ENCODE measurements around the gene MYPOP. TPM values are rescaled to one million over a fixed set of nuclear protein-coding genes. Genes with fewer than 3 reads are reported as not detected.

The MYPOP gene
- total RNA-seq, 1 experiment from 2014 or later, result 11.1 TPM

GRCh38 chr19:45863335-45863839, 39.0 kb downstream of the MYPOP start:
- BruUV-seq (replicated peaks), result no TSS peak
- TF ChIP-seq POLR2AphosphoS5 (IDR thresholded peaks at IDR 0.05; ENCODE audit: low read depth, low read length) (no peak), CTCF (IDR thresholded peaks at IDR 0.05) (no peak)
- H3K27ac ChIP-seq (ENCODE audit: low read length), result no peak overlapping the region
- in situ Hi-C loops (cut with HindIII; ENCODE audit: low pct_unique_long_range_greater_than_20kb, low sequenced_read_pairs), result no loop called here
- ChIA-PET CTCF (interaction anchor here (0.6 to 0.9 kb wide), 3 partner anchors 19 to 139 kb away, joined by 3 to 5 read pairs (median 3); no protein-coding TSS in a partner anchor), POLR2A (no interaction called here)
- ATAC-seq (no peak), DNase-seq (ENCODE audit: low read depth, low spot score) (no peak)
- H3K27me3 ChIP-seq (ENCODE audit: control insufficient read depth, insufficient read depth, low read length), result no peaks in the 10 kb centered on the region; the same call in 1 of the 2 replicates
- H3K36me3 ChIP-seq (ENCODE audit: control insufficient read depth, insufficient read depth, low read length), result no peaks in the 10 kb centered on the region; the same call in 1 of the 2 replicates
- peak overlapping the region; percentile 59 to 95 for H3K4me3 ChIP-seq (ENCODE audit: low read depth in 2 of 2, low read length in 2 of 2)
- peaks cover 4% of the 10 kb centered on the region; the same call in 1 of the 2 replicates for H3K4me1 ChIP-seq (ENCODE audit: control insufficient read depth, insufficient read depth, low read length)
- H3K9me3 ChIP-seq (ENCODE audit: control insufficient read depth, insufficient read depth, low read depth, low read length), result no peaks in the 10 kb centered on the region
- intact Hi-C loops (cut with micrococcal nuclease; ENCODE audit: unreplicated experiment), result no loop called here

GRCh38 chr19:45862564-45863334, 39.7 kb downstream of the MYPOP start, which contains the start of gene SYMPK:
Gene SYMPK, minus strand, starts transcription at chr19:45863147. Its CDS starts 8,652 bp downstream, at chr19:45854495.
- no TSS peak for BruUV-seq (replicated peaks)
- H3K27ac ChIP-seq (ENCODE audit: low read length), result peak within 1 kb of the TSS; percentile 91
- in situ Hi-C loops (cut with HindIII; ENCODE audit: low pct_unique_long_range_greater_than_20kb, low sequenced_read_pairs) (no loop called here), intact Hi-C loops (cut with micrococcal nuclease; ENCODE audit: unreplicated experiment) (no loop called here)
- DNase-seq (ENCODE audit: low read depth, low spot score), result peak; percentile 79
- no peaks in the 10 kb centered on the region; the same call in 1 of the 2 replicates for H3K27me3 ChIP-seq (ENCODE audit: control insufficient read depth, insufficient read depth, low read length)
- ChIA-PET CTCF (interaction anchor here (0.6 to 0.9 kb wide), 3 partner anchors 19 to 140 kb away, joined by 3 to 5 read pairs (median 3); no protein-coding TSS in a partner anchor), POLR2A (no interaction called here)
- no peaks in the 10 kb centered on the region for H3K9me3 ChIP-seq (ENCODE audit: control insufficient read depth, insufficient read depth, low read depth, low read length)
- peak within 1 kb of the TSS; percentile 95 for H3K4me3 ChIP-seq (ENCODE audit: low read depth in 2 of 2, low read length in 2 of 2)
- no peaks in the 10 kb centered on the region; the same call in 1 of the 2 replicates for H3K36me3 ChIP-seq (ENCODE audit: control insufficient read depth, insufficient read depth, low read length)
- H3K4me1 ChIP-seq (ENCODE audit: control insufficient read depth, insufficient read depth, low read length), result peaks cover 4% of the 10 kb centered on the region; the same call in 1 of the 2 replicates
- ATAC-seq, result peak; percentile 98
- TF ChIP-seq POLR2AphosphoS5 (IDR thresholded peaks at IDR 0.05; ENCODE audit: low read depth, low read length) (peak; percentile 78), TCF7L2 (IDR thresholded peaks at IDR 0.05; ENCODE audit: low read depth, low read length) (peak; percentile 56; the same call in 1 of the 2 replicates), REST (IDR thresholded peaks at IDR 0.05; ENCODE audit: insufficient read depth in 1 of 2, low read depth in 2 of 2, low read length in 1 of 2) (no peak)

- Histone ChIP-seq H3K4me3 (ENCODE audit: low read depth in 2 of 2, low read length in 2 of 2) (peak overlapping the region; percentile 95), H3K9me3 (ENCODE audit: control insufficient read depth, insufficient read depth, low read depth, low read length) (no peaks in the 10 kb centered on the region), H3K4me1 (ENCODE audit: control insufficient read depth, insufficient read depth, low read length) (peaks cover 4% of the 10 kb centered on the region; the same call in 1 of the 2 replicates), H3K27ac (ENCODE audit: low read length) (peak overlapping the region; percentile 91), H3K27me3 (ENCODE audit: control insufficient read depth, insufficient read depth, low read length) (no peaks in the 10 kb centered on the region; the same call in 1 of the 2 replicates), H3K36me3 (ENCODE audit: control insufficient read depth, insufficient read depth, low read length) (no peaks in the 10 kb centered on the region; the same call in 1 of the 2 replicates)
- ATAC-seq, result no peak
- BruUV-seq (replicated peaks), result no TSS peak
- CTCF ChIA-PET, result no interaction called here
- in situ Hi-C loops (cut with HindIII; ENCODE audit: low pct_unique_long_range_greater_than_20kb, low sequenced_read_pairs), result no loop called here
- POLR2A ChIA-PET, result no interaction called here
- no peak for DNase-seq (ENCODE audit: low read depth, low spot score)
- intact Hi-C loops (cut with micrococcal nuclease; ENCODE audit: unreplicated experiment), result no loop called here
- no peak for TF ChIP-seq CTCF (IDR thresholded peaks at IDR 0.05)
- no peak for TF ChIP-seq TCF7L2 (IDR thresholded peaks at IDR 0.05; ENCODE audit: low read depth, low read length)
- no peak for TF ChIP-seq POLR2AphosphoS5 (IDR thresholded peaks at IDR 0.05; ENCODE audit: low read depth, low read length)
- no peak for TF ChIP-seq SIN3A (IDR thresholded peaks at IDR 0.05; ENCODE audit: borderline replicate concordance, insufficient read depth, low read depth, low read length)
- TF ChIP-seq REST (IDR thresholded peaks at IDR 0.05; ENCODE audit: insufficient read depth in 1 of 2, low read depth in 2 of 2, low read length in 1 of 2), result no peak
These were observed 40.2 kb downstream of the MYPOP start for GRCh38 chr19:45862271-45862563.

All from Panc1 (cell line).